Activated CD8-positive, alpha-beta memory T cell treated with anti-CD3 and anti-CD28 coated beads, Interleukin-2, amount 50 U/mL, for 4 hours (primary cell): ENCODE measurements around the gene TTC28.
A peak's percentile ranks its signal among the peaks of the same experiment; 100 is the strongest.

Source experiments
- DNase-seq: peaks from one replicate; pipeline ENCODE4 v3.0.0-alpha.2; 2020

The TTC28 gene

DNA sequence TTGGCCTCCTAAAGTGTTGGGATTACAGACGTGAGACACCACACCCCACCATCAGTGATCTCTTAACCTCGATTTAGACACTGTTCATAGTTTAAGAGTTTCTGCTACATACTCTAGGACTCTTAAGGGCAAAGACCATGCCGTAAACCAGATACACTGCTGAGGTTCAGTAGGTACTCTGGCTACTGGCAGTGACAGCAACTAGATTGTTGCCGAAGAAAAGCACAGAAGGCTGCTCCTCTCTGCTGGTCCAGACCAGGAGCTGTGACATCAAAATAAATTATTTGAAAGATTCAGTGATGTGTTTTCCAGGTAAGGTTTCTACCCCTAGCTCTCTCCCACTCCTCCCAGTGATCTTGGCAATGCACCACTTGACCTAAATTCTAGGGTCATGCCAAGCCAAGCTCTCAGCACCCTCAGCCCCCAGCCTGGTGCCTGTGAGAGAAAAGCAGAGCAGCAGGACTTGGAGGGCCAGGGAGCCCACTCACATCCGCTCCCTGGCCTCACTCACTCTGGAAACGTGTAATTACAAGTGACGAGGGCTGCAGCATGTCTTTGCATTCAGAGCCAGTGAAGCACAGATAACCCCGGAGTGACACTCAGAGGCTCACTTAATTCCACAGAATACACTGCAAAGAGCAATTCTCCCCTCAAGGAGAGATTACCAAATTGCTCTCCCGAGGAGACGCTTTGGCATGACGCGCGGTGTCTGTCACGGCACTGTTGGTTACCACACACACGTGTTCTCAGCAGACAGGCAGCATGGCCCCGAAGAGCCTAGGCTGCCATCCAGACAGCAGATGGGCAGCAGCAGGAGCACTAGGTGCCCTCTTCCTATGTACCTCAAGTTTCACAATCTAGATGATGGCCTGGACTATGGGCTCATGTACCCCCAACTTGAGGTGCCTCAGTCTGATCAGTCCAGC, 663.7 kb downstream of the TTC28 start:
- DNase-seq, result no peak

DNA sequence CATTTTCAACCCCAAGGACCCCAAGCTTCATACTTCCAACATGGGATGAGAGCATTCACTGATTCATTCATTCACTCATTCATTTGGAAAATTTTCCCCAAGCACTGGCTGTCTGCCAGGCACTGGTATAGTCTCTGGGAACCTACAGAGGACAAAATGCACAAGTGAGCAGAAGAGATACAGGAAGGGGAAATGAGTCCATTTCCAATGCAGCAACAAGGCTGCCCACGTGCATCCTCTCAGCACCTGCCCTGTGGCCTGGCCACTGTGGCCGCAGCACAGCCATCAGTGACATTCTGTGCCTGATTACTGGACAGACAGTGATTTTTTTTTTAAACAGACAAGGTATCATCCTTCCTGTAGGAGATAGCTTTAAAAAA, 664.6 kb downstream of the TTC28 start:
- DNase-seq, result no peak

DNA sequence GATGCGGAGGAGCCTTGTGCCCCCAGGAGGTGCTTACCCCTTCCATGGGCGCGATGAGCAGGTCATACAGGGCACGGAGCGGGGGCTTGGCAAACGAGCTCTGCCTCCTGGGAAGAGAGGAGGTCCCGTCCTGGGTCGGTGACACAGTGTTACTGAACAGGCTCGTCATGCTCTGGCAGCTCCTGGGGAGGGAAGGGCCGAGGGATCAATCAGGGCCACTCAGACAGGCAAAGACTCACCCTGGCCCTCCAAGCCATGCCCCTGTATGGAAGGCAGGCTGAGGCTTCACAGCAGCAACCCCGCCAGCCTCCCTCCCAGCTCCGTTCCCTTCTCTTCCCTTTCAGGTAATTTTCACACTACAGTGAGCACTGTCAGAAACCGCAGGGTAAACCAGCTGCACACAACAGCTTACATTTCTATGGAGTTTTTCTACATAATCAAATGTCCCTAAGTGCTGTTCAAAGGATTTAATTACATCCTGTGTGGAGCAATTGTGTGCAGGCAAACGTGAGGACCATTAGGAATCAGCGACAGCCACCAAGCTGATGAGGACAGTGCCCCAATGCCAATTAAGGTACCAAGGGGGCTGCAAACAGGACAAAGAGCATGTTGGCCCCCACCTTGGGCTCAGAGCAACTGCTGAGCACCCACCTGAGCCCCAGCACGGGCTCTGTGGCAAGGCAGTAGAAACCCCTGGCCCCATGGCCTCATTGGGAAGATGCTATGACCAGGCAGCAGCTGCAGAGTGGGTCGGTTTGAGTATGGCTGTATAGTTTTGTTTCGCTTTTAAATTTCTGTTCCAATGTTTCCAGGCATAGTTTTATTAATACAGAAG, 665.2 kb downstream of the TTC28 start:
- DNase-seq, result no peak

DNA sequence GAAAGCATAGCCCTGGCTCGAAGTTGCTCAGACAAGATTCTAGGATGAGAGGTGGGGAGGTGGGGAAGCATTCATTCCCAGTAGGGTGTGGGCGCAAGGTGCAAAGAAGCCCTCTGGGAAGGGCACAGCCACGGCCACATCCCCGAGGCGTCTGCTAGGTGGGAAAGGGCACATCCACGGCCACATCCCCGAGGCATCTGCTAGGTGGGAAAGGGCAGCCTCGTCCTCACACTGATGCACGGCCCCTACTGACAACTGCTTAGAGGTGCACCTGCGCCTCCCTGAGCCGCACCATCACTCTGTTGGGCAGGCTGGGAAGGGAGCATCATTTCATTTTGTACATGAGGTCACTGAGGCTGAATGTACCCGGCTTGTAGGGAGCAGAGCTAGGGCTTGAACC, 666.0 kb downstream of the TTC28 start:
- DNase-seq, result no peak

DNA sequence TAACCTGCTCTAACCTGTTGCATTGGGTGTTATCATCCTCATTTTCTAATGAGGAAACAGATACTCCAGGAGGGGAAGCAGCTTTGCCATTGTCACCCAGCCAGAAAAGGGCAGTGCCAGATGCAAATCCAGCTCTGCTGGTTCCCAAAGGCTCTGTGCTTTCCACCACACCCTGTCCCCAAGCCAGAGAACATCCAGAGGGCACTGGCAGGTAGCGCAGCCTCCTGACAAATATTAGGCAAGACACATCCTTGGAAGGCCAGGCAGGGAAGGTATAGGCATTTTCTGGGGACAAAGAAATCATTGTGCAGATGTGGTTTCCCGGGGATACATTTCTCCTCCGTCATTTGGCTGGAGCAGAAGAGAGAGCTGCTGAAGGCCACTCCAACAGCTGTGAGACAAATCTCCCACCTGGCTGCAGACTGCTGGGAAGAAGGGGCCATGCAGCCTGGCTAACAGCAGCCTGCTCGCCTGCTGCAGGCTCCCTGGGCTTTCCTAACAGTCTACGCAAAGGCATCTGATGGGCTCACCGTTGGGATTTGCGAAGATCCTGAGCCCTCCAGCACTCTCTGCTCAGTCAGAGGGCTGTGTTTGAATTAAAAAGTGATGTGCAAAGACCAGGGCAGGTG, 666.7 kb downstream of the TTC28 start:
- DNase-seq, result no peak

DNA sequence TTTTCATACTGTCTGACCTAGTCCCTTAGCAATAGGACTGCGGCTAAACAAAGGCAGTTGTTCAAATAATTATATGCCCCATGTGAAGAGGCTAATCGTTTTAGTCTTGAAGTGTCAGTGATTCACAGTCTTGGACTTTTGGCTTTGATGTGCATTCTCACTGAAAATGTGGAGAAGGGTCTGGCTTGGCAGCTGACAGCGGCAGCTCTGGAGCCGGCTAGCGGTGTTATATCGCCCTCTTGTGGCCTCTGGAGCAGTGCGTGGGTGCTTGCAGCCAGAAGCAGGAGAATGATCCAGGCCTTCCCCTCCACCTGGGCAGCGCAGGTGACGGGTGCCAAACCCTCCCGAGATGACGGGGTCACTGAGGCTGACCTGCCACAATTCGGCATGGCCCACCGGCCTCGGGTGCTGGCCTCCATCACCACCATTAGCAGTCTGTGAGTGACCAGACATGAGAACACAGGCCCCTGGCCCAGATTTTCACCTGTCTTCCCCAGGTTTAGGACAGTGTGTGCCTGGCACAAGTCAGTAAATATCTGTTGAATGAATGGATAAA, 670.3 kb downstream of the TTC28 start:
- peak; percentile 75 for DNase-seq

DNA sequence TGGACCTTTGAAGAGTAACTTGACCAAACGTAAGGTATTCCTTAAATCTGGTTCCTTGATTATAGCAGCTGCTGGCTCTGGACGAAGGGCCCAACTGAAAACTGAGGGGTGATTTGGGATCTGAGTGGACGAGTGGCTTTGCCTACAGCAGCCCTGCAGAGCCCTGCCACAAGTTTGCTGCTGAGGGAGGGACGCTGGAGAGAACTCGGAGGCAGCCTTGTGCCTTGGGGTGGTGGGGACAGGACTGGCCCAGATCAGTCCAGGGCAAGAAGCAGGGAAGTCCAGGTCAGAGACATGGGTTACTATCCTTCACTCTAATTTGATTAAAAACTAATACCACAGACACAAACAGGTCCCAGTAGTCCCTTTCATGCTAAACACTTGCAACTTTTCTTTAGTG, 671.0 kb downstream of the TTC28 start:
- no peak for DNase-seq

DNA sequence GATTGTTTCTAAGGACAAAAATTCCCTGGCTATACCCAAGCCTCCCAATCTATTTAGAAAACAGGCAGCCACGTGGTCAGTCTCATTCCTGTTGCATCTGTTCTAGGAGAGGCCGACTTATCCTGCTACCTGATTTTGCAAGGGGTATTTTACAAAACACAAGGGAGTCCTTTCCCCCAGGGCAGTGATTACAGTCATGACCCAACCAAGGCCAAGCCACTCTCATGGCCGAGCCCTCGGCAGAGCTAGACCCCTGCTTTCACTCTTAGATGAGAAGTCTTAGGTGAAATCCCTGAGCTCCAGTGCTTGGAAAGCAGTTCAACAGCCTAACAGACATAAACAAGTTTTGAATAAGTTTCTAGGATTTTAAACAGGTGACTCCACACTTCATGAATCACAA, 671.6 kb downstream of the TTC28 start:
- DNase-seq, result no peak

DNA sequence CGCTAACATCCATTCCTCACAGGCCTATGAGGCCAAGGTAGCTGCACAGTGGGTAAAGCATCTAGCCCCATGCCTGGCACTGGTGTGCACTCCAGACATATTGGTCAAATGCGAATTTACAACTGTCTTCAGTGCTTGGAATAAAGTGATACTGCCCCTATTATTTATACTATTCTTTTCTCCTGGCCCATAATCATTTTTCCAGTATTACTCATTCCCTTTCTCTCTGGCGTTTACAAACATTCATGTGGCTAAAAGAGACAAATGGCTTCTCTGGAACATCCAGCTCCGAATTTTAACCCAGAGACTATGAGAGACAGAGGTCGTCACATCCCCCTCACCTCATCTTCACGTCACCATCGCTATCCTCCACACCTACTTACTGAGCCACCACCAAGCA, 673.4 kb downstream of the TTC28 start:
- DNase-seq, result no peak

DNA sequence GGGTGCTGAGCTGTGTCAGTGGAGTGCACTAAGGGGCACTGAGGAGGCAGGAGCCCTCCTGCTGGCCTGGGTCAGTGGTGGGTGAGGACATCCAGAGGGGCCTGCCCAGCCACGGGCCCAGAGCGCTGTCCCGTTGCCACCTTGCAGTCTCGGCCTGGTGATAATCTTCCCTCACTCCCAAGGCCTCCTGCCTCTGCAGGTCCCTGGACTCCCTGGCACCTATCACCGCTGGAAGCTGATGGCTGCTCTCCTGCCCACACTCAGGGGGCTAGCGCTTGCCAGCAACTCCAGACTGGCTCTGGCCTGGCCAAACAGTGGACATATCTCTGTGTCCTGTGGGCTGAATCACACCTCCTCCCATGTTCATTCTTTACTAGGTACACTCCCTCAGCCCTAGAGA, 674.1 kb downstream of the TTC28 start:
- DNase-seq, result no peak

DNA sequence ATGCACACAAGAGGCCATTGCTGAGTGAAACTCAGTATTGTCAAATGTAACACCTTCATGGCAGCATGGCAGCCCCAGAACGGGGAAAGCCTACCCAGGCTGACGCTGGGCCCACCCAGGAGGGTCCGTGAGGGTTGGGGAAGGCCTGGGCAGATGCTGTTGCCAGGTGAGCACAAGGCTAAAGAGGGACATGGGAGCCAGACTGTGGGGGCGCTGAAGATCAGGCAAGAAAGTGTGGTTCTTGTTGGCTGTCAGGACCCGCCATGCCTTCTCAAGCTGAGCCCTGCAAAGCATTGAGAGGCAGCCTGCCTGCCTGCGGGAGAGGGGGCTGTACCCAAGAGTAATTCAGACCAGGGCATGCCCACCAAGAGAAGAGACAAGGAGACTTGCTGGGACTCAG, 675.6 kb downstream of the TTC28 start:
- DNase-seq, result no peak

DNA sequence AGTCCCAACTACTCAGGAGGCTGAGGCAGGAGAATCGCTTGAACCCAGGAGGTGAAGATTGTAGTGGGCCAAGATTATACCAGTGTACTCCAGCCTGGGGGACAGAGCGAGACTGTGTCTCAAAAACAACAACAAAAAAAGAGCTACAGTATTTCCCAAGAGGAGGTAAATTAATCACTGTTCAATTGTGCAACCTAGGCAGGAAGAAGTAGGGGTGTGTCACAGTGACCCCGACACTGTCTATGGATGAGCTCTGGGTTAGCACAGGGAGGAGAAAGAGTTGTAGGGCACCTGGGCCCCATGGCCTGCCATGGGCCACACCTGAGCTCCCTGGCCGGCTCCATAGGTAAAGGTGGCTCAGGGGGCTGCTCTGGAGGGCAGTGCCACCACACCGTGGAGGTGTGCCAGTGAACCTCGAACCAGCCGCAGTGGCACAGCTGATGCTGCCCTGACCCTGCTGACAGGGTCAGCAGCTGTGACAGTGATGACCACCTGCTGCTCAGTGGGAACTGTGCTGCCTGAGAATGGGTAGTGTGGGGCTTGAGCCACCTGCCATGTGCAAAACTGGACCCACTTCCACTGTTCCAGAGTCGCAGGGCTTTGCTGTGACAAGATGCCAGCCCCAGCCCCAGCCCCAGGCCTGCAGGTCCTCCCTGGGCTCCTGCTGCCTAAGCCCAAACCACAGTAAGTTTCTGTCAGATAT, 676.6 kb downstream of the TTC28 start:
- no peak for DNase-seq

DNA sequence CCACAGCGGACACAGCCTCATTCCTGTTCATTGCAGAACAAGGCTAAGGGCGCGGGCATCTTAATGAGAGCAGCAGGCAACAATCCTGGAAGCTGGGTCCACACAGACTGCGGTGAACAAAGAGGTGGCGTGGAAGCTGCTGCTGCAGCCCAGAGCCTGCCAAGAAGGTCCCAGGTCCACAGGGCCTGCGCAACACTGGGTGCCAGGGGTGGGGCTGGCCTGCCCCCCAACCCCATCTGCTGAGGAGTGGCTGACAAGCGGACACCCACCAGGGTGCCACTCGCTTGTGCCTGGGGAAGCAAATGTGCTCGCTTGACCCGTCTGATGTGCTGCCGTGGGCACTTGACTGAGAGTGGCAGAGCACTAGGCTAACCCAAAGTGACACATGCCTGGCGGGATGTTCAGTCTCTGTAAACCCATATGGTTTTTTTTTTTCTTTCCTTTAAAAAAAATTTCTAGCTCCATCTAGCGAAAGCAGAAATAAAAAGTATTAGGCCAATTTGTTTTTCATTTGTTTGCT, 677.4 kb downstream of the TTC28 start:
- no peak for DNase-seq

DNA sequence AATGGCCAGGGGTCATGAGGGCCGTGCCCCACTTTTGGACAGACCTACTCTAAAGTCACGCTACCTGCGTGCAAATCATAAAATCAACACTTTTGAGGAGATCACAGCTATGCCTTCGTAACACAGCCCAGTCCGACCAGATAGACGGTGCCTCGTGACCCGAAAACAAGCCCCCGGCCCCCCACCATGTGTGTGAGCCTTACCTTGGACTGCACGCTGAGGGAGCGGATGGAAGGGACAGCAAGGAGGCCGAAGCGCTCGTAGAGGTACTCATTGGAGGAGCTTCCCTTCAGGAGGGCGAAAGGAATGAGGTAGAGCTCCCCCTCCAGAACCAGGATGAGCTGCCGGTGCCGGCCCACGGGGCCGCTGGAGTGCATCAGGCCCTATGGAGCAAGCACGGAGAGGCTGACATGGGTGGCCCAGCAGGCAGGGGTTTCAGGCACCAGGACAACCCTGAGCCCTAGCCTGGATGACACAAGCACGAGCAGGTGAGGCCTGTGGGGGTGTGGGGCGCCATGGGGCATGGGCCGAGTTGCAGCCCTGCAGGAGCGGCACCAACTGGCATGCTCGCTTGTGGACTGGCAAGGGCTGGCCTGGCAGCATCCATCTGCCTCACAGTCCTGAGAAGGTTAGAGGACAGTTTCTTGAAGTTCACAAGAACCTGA, 678.3 kb downstream of the TTC28 start:
- DNase-seq, result no peak

DNA sequence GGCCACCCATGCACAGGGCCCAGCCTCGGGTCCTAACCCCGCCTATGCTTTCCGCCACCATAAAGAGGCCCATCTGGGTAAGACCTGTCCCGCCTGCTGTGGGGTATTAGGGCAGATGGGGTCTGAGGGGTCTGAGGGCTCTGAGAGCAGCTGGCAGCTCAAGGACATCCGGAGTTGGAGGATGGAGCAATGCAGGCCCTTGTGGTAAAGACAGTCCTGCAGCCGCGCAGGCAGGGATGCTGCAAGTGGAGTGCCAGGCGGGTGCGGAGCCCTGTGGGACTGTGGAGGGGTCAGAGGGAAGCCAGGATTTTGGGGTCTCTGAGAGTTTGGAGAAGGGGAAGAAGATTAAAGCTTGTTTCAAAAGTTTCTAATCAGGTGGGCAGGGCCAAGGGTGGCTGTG, 679.3 kb downstream of the TTC28 start:
- no peak for DNase-seq

DNA sequence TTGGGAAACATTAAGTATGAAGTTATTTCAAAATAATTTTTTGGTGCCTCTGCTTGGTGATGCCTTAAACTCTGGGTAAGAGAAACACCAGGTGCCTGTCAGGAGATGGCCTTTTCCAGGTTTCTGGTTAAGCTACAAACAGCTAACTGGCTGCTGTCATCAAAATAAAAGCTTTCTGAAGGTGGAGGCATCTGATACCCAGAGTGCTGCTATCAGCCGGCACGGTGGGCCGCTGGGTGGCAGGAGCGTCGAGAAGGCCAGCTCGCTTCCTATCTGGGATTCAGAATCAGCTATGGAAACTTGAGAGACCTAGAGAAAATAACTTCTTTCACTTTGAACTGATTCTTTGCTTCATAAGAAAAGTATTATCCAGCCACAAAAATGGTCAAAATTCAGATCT, 679.8 kb downstream of the TTC28 start:
- no peak for DNase-seq

DNA sequence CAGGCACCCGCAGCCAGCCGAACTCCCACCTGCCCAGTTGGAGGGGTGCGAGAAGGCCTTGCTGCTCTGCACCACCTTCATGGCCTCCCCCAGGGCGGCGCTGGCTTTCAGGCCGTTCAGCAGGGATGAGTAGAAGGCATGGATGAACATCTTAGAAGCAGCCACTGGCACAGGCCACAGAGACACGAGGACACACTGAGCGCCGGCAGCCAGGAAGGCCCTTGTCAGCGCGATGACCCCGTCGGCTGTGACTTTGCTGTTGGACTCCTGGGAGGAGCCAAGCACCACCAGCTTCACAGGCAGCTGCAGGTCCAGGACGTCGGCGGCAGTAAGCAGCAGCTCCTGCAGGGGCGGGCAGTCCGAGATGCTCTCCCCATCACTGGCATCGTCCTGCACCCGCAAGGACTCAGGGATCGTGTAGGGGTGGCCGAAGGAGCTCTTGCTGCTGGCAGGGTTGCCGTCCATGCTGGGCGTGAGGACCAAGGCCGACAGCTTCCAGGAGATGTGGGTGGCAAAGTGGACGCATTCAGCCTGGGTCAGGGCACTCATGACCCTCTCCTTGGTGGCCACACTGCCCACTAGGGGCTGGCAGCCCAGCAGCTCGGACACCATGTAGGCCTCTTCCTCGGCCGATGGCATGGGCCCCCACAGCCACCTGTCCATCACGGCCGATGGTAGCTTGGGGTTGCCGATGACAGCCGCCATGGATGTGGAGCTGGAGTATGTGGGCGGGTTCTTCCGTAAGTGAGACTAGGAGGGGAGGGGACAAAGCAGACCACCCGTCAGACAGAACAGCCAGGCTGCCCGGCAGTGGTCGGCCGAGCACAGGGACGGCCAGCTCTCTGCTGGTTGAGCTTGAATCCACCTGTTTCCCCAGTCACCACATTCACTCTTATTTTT, 680.9 kb downstream of the TTC28 start:
- DNase-seq, result no peak

DNA sequence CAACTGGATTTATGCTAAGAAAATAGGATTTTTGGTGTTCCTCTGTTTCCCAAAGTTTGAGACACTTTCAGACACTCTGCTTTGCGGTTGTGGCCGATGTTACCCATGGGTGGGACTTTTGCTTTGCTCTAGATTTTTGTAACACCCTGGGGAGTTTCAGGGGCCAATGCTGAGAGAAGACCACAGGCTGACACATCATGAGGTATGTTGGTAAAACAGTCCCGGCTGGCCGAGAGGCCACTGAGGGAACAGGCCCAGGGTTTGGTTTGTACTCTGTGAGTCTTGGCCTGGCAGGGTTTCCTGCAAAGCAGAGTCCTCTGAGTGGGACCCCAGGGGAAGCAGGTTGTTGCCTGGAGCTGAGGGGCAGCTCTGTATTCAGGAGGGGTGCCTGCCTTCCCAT, 682.1 kb downstream of the TTC28 start:
- DNase-seq, result no peak

DNA sequence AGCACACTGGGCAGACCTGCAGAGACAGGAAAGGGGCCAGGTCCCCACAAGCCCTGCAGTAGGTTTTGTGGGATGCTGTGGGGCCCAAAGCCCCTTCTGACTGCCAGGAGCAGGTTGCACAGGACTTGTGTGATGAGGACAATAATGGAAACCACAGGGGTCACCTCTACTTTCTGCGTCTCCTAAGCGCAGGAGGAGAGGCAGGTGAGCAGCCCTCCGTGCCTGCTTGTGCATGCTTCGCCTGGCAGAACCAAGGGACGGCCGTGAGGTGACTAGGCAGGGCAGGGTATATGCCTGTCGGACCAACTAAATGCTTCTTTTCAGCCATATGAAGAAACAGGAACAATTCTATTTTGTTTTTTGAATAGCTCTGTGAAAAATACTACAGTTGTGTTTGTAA, 682.7 kb downstream of the TTC28 start:
- DNase-seq, result no peak

DNA sequence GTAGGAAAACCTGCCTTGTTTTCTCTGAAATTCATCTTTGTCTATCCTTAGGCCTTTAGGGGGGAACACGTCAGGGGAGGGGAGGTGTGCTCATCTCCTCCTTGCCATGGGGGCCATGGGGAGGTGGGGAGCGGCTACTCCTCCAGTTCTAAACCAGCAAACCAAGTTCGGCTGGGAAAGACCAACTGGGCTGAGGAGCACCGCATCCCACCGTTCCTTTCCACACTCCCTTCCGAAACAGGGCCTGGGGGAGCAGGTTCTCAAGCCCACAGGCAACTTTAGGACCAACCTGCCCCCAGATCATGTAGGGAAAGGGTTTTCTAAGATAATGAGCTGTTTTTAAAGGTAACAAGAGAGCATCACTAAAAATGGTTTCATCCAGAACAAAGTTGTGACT, 683.1 kb downstream of the TTC28 start:
- no peak for DNase-seq
